ENCODE data around the gene TLL2.

The TLL2 gene

DNA sequence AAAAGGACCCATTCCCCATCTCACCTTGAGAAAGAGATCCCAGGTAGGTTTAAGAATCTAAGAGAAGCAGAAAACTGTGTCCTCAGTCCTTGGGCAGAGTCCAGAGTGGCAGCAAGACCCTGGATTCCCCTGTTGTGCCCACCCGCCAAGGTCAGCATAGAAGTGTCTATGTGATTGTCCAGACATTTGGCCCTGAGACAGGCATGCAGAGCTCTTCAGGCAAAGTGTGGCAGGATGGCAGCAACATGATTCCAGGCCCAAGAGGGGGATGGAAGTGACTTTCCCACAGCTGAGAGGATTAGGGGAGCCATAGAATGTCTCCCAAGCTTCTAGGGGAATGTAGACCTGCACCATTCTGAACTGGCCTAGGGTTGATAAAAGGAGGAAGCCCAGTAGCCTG is 115.8 kb downstream of the TLL2 start:
- no peak for DNase-seq (ENCODE audit: low read depth in 2 of 2, low spot score in 1 of 2)

DNA sequence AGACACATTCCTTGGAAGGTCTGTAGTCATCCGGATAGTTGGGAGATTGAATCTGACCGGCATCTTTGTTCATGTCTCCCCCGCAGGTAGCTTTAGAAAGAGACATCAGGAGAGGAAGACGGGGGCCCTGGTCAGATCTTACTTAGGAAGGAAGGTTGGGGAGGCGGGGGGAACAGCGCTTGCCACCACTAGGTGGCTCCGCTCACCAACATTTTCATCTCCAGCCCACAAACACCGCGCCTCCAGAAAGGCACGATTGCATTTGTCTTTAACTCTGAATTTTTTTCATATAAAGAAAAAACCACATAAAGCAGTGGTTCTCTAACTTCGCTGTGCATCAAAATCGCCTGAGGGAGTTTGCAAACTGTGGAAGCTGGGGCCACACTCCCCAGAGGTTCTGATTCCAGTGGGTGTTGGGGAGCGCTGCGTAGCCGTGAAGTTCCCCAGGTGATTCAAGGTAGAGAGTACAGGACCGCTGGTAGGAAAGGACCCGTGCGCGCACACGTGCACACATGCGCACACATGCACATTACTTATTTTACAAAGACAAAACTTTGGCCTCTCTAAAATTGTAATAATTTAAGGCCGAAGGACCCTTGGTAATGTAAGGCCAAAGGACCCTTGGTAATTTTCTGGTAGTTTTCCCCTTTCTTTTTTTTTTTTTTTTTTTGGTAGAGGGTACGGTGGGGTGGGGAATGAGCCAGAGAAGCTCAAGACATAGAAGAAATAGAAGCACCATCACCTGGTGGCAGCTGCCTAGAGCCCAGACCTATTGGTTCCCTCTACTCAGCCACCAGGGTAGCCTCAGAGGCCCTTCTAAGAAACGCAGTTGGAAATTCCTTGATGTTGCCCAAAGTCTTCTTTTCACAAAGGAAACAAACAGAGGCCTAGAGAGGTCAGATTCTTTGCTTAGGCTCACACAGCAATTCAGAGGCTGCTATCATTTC is 117.5 kb downstream of the TLL2 start:
- peak; percentile 7 to 17 for DNase-seq (ENCODE audit: low read depth in 2 of 2, low spot score in 1 of 2)

DNA sequence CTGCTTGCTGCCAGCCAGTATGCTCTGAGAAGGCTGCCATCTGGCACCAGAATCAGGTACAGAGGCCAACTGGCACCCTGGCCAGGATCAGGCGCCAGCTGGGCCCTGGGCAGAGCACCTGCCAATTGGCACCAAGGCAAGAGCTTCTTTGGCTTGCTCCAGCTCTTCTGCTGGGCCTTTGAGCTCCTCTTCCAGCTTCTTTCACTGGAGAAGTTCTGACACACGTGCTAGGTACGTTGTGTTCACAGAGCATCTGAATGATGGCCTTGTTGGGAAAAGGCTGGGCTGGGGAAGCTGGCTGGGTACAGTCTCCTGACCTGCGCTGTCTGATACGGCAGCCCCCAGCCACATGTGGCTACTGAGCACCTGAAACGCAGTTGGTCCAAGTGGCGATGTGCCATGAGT is 123.3 kb downstream of the TLL2 start:
- no peak for DNase-seq (ENCODE audit: low read depth in 2 of 2, low spot score in 1 of 2)

DNA sequence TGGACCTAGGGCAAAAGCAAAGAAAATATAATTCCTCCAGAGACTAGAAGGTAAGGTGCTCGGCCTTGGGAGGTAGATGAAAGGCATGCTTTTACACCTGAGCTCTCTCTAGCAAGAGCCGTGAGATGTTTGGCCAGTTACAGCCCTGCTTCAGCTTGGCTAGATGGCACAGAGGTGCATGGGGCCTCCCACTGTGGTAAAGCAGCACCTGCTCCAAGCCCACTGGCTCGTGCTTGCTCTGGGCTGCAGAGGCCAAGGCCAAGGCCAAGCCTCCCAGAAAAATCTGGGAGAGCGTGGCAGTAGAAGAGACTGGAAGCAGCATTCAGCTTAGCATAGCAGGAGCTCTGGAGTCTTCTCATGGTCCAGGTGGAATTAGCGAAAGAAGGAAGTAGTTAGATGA is 123.9 kb downstream of the TLL2 start:
- no peak for DNase-seq (ENCODE audit: low read depth in 2 of 2, low spot score in 1 of 2)

DNA sequence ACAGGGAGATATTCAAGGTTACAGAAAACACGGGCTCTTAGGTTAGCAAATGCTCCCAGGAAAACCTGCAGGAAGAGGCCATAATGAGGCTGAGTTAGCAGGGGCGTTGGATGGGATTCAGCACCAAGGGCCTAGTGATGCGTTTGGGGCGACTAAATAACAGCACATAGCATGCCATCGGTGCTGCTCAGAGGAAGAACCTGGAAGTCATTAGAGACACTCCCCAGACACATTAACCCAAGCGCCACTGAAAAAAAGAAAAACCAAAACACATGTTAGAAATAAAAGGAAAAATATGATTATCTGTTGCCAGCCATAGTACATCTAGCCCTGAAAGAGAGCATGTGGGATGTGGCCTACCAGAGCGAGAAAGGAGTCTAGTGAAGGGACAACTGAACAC is 126.1 kb downstream of the TLL2 start:
- no peak for DNase-seq (ENCODE audit: low read depth in 2 of 2, low spot score in 1 of 2)

DNA sequence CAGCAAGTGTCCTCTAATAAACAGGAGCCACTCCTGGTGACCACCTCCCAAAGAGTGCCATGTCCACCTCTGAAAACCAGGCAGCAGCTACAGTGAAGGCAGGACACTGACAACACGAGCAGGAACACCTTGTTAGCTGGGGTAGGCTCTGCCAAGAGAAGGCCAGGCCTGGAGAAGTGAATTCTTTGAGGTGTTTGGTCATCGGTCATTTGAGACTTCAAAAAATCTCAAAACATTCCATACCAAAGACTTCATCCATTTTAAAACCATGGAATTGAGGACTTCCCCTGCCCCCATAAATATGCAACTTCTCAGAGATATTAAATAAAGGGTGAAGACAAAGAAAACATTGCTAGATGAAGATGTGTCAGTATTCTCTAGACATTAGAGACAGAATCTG is 126.6 kb downstream of the TLL2 start:
- DNase-seq (ENCODE audit: low read depth in 2 of 2, low spot score in 1 of 2): no peak

DNA sequence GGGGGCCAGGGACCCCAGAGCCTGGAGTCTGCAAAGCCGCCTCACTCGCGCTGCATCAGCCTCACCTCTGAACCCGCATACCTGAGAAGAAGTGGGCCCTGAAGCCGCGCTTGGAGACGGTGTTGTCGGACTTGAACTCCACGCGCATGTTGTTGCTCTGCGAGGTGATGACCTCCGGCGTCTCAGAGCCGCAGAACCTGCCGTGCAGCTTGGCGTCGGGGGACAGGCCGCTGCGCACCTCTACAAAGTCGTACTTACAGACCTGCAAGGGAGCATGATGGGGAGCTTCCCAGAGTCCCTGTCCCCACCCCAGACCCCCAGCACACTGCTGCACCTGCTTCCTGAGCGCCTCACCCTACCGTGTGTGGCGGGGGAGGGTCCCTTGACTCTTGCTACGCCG is 129.2 kb downstream of the TLL2 start:
- no peak for DNase-seq (ENCODE audit: low read depth in 2 of 2, low spot score in 1 of 2)

DNA sequence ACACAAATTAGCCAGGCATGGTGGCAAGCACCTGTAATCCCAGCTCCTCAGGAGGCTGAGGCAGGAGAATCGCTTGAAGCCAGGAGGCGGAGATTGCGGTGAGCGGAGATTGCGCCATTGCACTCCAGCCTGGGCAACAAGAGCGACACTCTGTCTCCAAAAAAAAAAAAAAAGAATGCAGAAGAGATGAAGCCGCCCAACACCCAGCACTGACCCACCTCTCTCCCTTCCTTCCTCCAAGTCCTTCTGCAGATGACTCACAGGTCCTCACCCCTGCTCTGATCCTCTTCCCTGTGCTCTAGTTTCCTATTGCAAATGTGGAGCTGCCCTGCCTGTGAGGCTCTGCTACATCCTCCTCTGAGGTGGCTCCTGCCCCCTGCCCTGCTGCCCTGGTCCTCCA is 132.9 kb downstream of the TLL2 start:
- no peak for DNase-seq (ENCODE audit: low read depth in 2 of 2, low spot score in 1 of 2)

DNA sequence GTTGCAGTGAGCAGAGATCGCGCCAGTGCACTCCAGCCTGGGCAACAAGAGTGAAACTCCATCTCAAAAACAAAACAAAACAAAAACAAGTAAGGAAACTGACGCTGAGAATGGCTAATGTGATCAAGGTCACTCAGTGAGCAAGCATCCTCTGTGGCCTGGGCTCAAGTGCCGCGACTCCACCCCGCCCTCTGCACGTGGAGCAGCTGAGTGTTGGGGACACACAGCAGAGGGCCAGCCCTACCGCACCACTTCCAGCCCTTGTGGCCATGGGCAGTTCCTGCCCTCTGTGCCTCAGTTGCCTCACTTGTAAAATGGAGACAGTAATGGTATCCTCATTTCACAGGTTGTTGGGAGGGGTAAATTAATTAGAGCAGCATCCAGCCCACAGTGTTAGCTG is 134.0 kb downstream of the TLL2 start:
- no peak for DNase-seq (ENCODE audit: low read depth in 2 of 2, low spot score in 1 of 2)

DNA sequence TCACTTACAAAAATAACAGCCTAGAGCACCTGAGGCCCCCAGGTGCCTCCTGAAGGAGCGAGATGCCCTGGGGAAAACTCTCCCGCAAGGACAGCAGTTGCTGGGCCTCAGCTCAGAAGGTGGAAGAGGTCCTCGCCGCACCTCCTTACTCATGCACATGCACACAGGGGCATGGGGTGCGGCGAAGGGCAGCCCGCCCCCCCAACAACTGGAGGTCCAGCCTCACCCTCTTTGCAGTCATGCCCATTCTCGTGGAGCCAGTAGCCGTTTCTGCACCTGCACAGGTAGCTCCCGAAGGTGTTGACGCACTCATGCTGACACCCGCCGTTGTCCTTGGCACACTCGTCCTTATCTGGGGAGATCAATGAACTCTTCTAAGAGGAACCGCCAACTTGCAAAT is 135.0 kb downstream of the TLL2 start:
- no peak for DNase-seq (ENCODE audit: low read depth in 2 of 2, low spot score in 1 of 2)

DNA sequence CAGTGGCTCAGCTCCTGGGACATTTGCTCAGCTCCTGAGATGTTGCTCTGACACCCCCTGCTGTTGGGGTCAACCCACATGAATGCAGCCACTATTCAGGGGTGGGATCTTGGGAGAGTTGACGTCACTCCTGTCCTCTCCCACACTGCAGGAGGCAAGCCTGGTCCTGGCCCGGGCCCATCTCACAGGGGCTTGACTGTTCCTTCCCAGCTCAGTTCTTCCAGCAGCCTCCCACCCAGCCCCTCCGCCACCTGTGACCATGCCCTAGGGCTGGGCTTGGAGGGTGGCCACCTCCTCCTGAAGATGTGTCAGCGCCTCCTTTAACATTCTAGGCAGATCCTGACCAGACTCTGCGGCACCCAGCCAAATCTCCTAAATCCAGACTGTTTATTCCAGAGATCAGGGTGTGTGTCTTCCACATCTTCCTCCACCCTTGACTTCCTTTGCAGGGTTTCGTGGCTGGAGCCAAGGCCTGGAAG is 135.9 kb downstream of the TLL2 start:
- no peak for DNase-seq (ENCODE audit: low read depth in 2 of 2, low spot score in 1 of 2)

DNA sequence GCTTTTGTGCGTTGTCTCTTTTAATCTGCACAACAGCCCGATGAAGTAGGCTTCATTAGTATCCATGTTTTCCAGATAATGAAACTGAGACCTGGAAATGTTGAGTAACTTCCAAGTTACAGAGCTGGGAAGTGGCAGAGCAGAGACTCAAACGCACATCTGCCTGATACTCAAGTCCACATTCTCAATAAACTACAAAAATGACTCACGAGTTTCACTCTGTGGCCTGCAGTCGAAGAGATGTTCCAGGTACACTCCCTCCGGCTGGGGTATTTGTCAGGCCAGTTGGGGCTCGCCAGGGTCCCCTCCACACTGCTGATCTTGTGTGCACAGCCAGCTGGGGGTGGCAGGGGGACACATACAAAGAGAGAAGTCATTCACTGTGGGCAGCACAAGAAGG is 137.2 kb downstream of the TLL2 start:
- no peak for DNase-seq (ENCODE audit: low read depth in 2 of 2, low spot score in 1 of 2)

DNA sequence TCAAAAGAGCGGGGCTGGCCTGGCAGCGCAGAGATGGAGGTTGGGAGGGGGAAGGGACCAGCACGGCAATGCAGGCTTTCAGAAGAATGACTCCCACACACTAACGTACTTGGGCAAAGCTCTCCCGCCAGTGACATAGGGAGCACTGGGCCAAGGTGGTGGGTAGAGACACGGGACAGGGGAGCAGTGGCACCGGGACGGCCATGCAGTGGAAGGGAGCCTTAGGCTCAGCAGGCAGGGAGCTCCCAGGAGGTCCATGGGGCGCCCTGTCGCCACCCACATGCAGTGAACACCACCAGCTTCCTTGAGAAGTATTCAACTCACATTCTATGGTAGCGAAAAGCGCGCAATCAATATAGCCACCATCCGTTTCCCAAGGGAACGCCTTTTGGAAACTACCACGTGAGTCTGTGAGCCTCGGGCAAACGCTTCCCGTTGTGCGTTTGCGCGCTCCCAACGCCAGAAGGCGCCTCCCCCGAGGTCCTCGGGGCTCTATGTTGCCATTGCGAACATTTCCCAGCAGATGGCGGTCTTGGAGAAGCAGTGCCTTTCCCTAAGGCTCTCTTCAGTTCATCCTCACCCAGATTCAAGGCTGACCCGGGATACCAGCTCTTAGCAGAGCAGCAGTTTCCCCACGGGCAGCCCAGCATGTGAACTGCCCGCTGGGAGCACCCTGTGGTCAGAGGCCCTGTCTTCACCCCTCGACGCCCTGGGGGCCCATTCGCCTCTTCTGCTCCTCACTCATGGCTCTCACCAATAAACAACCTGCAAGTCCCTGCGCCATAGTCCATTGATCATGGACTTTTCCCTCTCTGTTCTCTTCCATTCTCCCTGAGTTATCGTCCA is 138.5 kb downstream of the TLL2 start:
- DNase-seq (ENCODE audit: low read depth in 2 of 2, low spot score in 1 of 2): peak; percentile 14 to 39

DNA sequence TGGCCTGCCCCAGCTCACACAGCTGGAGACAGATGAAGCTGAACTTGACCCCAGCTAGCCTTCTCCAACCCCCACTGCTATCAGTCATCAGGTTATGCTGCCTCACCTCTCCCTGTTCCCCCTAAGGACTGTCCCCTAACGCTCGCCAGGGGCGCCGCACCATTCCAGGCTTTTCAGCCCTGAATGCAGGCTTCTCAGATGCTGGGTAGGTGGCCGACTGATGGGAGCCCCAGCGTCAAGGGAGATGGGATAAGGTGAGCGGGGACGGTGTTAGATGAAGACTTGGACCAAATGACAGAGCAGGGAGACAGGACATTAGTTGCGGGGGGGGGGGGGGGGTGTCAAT is 139.1 kb downstream of the TLL2 start:
- DNase-seq (ENCODE audit: low read depth in 2 of 2, low spot score in 1 of 2): no peak

DNA sequence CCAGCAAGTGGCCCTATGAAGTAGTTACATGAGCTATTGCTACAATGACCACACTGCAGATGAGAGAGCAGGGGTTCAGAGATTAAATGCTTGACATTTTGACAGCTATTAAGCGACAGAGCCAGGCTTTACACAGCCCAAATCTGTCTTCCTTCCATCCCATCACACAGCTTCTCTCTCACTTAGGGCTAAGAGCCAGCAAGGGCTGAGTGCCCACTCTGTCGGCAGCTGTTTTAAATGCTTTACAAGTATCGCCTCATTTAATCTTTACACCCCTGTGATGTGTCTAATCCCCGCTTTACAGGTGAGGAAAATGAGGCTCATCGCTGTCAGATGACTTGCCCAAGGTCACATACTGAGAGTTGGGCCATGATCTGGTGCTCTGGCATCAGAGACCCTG is 139.7 kb downstream of the TLL2 start:
- no peak for DNase-seq (ENCODE audit: low read depth in 2 of 2, low spot score in 1 of 2)

DNA sequence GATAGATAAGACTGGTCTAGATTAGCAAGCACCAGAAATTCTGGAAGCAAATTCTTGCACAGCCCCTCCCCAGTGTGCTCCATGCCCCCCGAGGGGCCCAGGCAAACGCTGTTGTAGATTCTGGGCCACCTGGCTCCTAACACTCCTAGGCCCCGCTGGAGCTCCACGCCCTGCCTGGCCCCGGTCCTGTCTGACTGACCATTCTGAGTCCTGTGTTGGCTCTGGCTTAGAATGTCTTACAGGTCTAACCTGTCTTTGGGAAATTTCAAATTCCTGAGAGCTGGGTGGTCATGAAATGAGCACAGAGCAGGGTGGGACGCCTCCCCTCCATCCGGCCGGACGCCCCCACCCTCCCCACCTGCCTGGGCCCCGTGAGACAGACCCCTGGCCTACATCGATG is 142.4 kb downstream of the TLL2 start:
- no peak for DNase-seq (ENCODE audit: low read depth in 2 of 2, low spot score in 1 of 2)

DNA sequence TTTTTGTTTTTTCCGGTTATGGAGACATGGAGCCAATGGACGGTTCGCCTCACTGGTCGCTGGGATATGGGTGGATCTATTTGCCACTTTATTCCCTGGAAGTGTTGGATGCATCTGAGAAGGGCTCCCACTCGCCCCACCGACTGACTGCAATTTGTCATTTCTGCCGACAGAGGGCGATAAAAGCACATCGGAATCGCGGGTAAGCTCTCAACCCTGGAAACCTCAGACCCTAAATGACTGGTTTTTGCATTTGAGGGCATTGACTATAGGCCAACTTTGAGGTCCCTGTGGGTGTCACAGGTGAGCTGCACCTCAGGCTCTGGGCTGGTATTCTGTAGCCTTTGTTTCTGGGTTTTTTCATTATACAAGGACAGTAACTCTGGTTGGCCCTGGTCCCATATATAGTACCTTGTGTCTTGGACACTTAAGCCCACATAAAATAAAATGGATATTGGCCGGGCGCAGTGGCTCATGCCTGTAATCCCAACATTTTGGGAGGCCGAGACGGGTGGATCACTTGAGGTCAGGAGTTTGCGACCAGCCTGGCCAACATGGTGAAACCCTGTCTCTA is 143.1 kb downstream of the TLL2 start:
- peak in 1 of 2 donors; percentile 23 for DNase-seq (ENCODE audit: low read depth in 2 of 2, low spot score in 1 of 2)

DNA sequence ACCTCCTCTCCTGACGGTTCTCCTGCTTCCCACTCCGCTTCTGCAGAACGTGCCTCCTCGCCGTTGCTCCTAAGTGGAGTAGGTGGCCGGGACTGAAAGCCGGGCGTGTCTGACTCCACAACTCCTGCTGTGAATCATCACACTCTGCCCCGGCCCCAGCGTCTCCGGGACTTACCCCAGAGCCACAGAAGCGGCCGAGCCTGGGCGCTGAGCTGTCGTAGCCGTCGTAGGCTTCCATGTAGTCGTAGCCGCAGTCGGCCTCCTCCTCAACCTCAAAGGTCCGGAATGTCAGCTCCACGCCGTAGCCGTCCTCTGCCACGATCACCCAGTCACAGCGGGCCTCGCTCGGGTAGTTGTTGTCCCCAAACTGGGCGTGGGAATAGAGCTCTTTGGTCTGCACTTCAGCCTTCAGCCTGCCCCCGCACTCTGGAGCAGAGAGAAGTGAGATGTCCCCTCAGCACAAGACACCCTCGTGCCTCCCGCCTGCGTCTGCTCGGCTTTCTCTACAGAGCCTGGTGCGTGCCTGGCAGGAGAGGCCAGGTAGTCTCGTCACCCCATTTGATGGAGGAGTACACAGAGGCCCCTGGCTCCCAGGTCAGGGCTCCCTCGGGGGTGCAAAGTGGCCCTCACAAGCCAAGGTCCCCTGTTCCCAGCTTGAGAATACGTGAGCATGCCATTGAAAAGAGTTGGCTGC is 143.7 kb downstream of the TLL2 start:
- DNase-seq (ENCODE audit: low read depth in 2 of 2, low spot score in 1 of 2): no peak

DNA sequence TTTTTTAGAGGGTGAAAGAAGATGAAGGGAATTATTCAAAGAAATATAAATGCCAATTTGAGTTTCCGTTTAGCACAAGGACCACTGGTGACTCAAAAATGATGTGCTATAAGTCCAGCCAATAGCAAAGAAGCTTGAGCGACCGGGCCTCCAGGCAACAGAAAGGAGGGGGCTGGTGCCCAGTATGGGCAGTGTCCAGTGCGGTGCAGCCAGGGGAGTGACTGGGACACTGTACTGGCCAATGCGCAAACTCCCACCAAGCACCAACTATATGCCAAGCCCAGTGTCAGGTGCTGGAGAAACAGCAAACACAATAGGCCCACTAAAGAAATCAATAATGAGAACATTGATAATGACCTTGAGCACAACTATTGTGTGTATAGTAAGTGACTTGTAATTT is 144.8 kb downstream of the TLL2 start:
- no peak for DNase-seq (ENCODE audit: low read depth in 2 of 2, low spot score in 1 of 2)

DNA sequence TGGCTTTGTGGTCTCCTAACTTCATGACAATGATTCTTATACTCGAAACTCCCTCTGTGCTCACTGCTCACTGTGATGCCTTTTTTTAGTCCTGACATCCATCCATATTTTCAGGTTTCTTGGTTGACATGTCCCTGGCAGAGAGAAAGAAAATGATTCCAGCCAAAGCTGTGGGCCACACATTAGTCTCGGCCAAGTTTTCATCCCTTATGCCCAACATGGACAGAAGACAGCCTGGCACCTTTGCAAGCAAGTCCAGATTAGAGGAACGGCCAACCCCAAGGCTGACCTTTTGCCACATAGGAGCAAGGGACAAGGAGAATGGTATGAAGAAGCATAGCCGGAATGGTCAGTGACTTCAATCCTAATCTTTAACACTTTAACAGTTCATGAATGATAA is 146.3 kb downstream of the TLL2 start:
- no peak for DNase-seq (ENCODE audit: low read depth in 2 of 2, low spot score in 1 of 2)

DNA sequence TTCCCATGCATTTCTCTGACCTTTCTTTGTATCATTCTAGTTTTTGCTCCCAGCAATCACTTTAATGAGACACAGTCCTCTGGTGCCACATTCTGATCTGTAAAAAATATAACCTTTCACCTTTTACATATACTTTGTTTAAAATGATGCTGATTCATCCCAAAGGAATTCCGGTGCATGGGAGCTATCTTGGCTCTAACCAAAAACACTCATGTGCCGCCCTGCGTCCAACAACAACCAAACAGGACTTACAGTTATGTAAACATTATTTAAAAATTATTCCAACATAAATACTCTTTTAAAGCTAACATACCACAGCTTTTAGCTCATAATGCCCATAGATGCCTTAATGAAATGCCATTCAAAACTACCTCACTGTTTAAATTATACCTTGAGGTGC is 147.2 kb downstream of the TLL2 start:
- DNase-seq (ENCODE audit: low read depth in 2 of 2, low spot score in 1 of 2): no peak
